Esophagus (tissue), 2 donors: ENCODE data around the gene MUC4. TPM values are rescaled to one million over a fixed set of nuclear protein-coding genes. Genes with fewer than 3 reads are reported as not detected.
A peak's percentile ranks its signal among the peaks of the same experiment; 100 is the strongest.

Experiments used
- H3K27ac ChIP-seq, 2 donors: one replicate each; pipeline ENCODE4 v1.5.1; 2013; ENCODE audit warnings: low read depth in 2 of 2, mild to moderate bottlenecking in 2 of 2, inconsistent platforms in 1 of 2, low read length in 1 of 2, moderate library complexity in 1 of 2
- H3K27me3 ChIP-seq, 2 donors: one replicate each; pipeline ENCODE4 v1.6.1; 2013; ENCODE audit warnings: low read length in 2 of 2, control low read depth in 1 of 2, mild to moderate bottlenecking in 1 of 2; ENCODE audit not compliant: insufficient read depth in 2 of 2, control insufficient read depth in 1 of 2
- H3K36me3 ChIP-seq, 2 donors: one replicate each; pipeline ENCODE4 v1.6.1; 2013; ENCODE audit warnings: low read length in 1 of 2; ENCODE audit not compliant: control insufficient read depth in 2 of 2, insufficient read depth in 2 of 2
- H3K4me1 ChIP-seq, 2 donors: one replicate each; pipeline ENCODE4 v1.6.1; 2013; ENCODE audit warnings: low read length in 1 of 2; ENCODE audit not compliant: control insufficient read depth in 2 of 2, insufficient read depth in 2 of 2
- H3K4me3 ChIP-seq, 2 donors: one replicate each; pipeline ENCODE4 v1.5.1; 2013; ENCODE audit warnings: low read length in 2 of 2, mild to moderate bottlenecking in 2 of 2, low read depth in 1 of 2, moderate library complexity in 1 of 2
- H3K9me3 ChIP-seq, 2 donors: one replicate each; pipeline ENCODE4 v1.6.1; 2013; ENCODE audit warnings: mild to moderate bottlenecking in 2 of 2, low read depth in 1 of 2, low read length in 1 of 2, moderate library complexity in 1 of 2; ENCODE audit not compliant: control insufficient read depth in 2 of 2, insufficient read depth in 1 of 2
- WGBS, 2 donors: extraction: QIAGEN DNeasy Blood & Tissue Kit; methylation state at CpG; one replicate each; pipeline ENCODE4 v1.1.7; 2013; 5-methylcytosine and 5-hydroxymethylcytosine counted together
- polyA plus RNA-seq, 2 donors: library from polyadenylated mRNA; stranded (reverse); fragments of 200-250 nt; gene quantifications; one replicate each; pipeline ENCODE4 v1.2.3, GENCODE V29; 2013
- donor health status: healthy with polysubstance abuse.
- donor health status: Bipolar disorder and iron deficiency.

MUC4 gene
- polyA plus RNA-seq, 2 donors = 15.6 to 17.4 TPM

DNA sequence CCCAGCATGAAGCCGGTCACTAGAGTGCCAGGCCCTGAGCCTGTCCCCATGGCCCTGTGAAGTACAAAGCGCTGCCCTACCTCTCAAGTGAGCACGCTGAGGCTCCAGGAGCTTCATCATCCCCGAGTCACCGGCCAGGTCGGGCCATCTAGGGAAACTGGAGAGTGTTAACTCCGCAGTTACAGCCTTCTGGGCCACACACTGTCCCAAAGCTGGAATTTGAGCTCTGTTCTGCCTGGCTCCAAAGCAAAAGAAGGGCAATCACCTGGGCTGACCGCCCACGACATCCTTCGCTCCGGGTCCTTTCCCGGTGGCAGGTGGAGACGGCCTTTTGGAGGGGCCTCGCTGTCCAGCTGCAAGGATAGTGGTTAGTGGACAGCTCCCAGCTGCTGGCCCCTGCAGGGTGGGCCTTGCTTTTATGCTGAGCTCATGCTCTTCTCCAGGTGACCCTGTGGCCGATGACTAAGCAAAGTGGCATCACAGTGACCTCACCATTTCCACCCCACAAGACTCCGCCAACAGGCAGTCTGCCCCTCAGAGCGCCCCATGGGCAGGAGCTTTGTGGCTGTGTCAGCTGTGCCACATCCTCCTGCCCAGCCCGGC, 3.5 kb upstream of the MUC4 start:
- Histone ChIP-seq H3K4me1 (no peaks in the 10 kb centered on the region), H3K27me3 (no peaks in the 10 kb centered on the region), H3K9me3 (no peaks in the 10 kb centered on the region), H3K4me3 (no peak overlapping the region), H3K36me3 (no peaks in the 10 kb centered on the region), H3K27ac (peak overlapping the region in 1 of 2 donors; percentile 20)
- WGBS, 2 donors = 80 to 81% methylated on average over 18 of the region's 18 CpGs

GRCh38 chr3:195813916-195814640, 2.3 kb upstream of the MUC4 start:
- WGBS, 2 donors = 86 to 91% methylated on average over 24 of the region's 24 CpGs
- H3K27me3 ChIP-seq = no peaks in the 10 kb centered on the region
- no peaks in the 10 kb centered on the region for H3K36me3 ChIP-seq

DNA sequence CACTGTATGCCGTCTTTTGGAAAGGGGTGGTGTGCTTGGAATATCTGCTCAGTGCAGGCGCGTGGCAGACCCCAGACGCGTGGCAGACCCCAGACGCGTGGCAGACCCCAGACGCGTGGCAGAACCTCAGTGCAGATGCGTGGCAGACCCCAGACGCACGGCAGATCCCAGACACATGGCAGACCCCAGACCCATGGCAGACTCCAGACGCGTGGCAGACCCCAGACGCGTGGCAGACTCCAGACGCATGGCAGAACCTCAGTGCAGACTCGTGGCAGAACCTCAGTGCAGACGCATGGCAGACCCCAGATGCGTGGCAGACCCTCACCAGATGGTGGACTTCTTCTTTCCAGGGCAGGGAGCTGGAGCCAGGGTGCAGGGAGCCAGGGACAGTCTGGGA, 637 bp upstream of the MUC4 start:
- Histone ChIP-seq H3K27ac (no peak overlapping the region), H3K36me3 (no peaks in the 10 kb centered on the region), H3K9me3 (no peaks in the 10 kb centered on the region), H3K27me3 (no peaks in the 10 kb centered on the region), H3K4me3 (no peak overlapping the region), H3K4me1 (peaks cover 0 to 2% of the 10 kb centered on the region in 2 donors)
- 87 to 89% methylated on average over 20 of the region's 20 CpGs for WGBS, 2 donors

More at GRCh38 chr3:195813916-195814640, 2.3 kb upstream of the MUC4 start:
- no peaks in the 10 kb centered on the region for H3K9me3 ChIP-seq
- no peak overlapping the region for H3K4me3 ChIP-seq
- H3K4me1 ChIP-seq = peaks cover 0 to under 1% of the 10 kb centered on the region in 2 donors
- H3K27ac ChIP-seq = no peak overlapping the region

DNA sequence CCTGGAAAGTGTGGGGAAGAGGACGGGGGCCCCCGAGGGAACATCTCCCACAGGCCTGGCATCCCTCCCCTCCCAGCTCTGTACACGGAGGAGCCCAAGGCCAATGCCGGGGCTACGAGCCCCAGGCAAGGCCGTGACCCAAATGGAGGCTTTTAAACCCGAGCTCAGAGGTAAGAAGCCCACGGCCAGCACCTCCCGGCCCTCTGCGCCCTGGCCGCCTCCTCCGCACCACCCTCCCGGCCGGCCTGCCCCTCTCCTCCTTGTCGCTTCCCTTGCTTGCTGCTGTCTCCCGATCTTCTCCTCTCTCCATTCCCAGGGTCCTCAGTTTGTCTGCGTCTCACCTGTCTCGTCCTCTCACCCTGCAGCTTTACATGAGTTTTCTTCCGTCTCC, 1.3 kb downstream of the MUC4 start:
- H3K27ac ChIP-seq = no peak overlapping the region
- peaks cover 0 to 2% of the 10 kb centered on the region in 2 donors for H3K4me1 ChIP-seq
- WGBS, 2 donors = 86% methylated on average over 19 of the region's 19 CpGs
- H3K9me3 ChIP-seq = no peaks in the 10 kb centered on the region
- H3K4me3 ChIP-seq = peak overlapping the region; percentile 2 to 34
- H3K36me3 ChIP-seq = no peaks in the 10 kb centered on the region
- no peaks in the 10 kb centered on the region for H3K27me3 ChIP-seq

DNA sequence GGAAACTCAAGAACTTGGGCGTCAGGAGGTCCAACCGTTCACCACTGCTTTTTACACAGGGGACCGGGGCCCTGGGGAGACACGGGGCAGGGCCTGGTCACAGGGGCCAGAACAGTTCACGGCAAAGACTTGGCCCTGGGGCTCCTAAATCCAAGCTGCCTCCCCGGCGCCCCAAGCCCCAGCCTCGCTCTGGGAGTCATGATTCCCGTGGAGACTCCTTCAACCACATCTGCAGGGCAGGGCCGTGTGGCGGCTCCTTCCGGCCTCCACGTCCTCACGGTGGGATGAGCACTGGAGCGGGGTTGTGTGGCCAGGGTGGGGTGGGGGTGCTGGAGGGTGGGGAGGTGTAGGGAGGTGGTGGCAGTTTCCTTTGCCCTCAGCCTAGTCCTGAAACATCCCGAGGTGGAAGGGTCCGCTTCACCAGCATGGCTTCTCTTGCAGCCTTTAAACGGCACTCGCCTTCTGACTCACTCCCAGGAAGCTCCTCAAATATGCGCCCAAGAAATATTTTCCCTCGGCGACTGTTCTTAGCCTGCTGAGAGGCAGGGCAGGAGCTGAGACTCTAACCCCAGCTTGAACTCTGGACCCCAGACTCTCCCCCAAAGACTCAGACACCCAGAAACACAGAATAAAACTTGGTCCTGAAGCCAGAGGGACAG, 1.8 kb downstream of the MUC4 start:
- Histone ChIP-seq H3K9me3 (no peaks in the 10 kb centered on the region), H3K27ac (no peak overlapping the region), H3K4me1 (peaks cover 0 to 4% of the 10 kb centered on the region in 2 donors), H3K4me3 (peak overlapping the region in 1 of 2 donors; percentile 34), H3K27me3 (no peaks in the 10 kb centered on the region), H3K36me3 (no peaks in the 10 kb centered on the region)
- WGBS, 2 donors = 86 to 89% methylated on average over 22 of the region's 22 CpGs

GRCh38 chr3:195809291-195809785, 2.4 kb downstream of the MUC4 start:
- H3K27ac ChIP-seq = no peak overlapping the region
- H3K36me3 ChIP-seq = no peaks in the 10 kb centered on the region
- peak overlapping the region in 1 of 2 donors; percentile 2 for H3K4me3 ChIP-seq
- H3K9me3 ChIP-seq = no peaks in the 10 kb centered on the region
- WGBS, 2 donors = 74 to 76% methylated on average over 17 of the region's 17 CpGs
- H3K27me3 ChIP-seq = no peaks in the 10 kb centered on the region
- peaks cover 0 to 9% of the 10 kb centered on the region in 2 donors for H3K4me1 ChIP-seq

- Histone ChIP-seq H3K4me3 (peak overlapping the region in 1 of 2 donors; percentile 2), H3K27me3 (no peaks in the 10 kb centered on the region), H3K36me3 (no peaks in the 10 kb centered on the region), H3K4me1 (peaks cover 0 to 13% of the 10 kb centered on the region in 2 donors), H3K9me3 (no peaks in the 10 kb centered on the region), H3K27ac (no peak overlapping the region)
- WGBS, 2 donors = 75 to 86% methylated on average over 11 of the region's 11 CpGs
Measured at GRCh38 chr3:195808741-195809290, 2.9 kb downstream of the MUC4 start.

DNA sequence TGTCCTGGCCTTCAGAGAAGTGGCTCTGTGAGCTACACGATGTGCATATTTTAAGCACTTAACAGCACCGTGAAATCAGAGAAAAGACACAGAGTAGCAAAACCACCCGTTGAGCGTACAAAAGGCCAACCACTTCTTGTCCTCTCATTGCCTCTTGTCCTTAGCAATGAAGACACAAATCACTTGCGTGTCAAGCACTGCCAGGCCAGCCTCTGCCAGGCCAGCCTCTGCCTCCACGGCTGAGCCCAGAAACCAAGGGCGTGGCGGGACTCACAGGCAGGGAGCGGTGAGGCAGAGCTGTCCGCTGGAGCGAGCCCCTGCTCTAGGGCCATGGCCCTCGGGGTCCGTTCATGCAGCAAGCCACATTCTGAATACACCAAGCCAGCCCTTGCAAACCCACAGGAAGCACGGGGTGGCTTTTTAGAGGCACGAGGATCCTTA, 4.0 kb downstream of the MUC4 start:
- Histone ChIP-seq H3K4me3 (no peak overlapping the region), H3K36me3 (no peaks in the 10 kb centered on the region), H3K27ac (no peak overlapping the region), H3K9me3 (no peaks in the 10 kb centered on the region), H3K4me1 (peaks cover 0 to 15% of the 10 kb centered on the region in 2 donors), H3K27me3 (no peaks in the 10 kb centered on the region)
- WGBS, 2 donors = 90% methylated on average over 15 of the region's 15 CpGs

GRCh38 chr3:195806916-195807231, 4.9 kb downstream of the MUC4 start:
- Histone ChIP-seq H3K9me3 (no peaks in the 10 kb centered on the region), H3K27ac (no peak overlapping the region), H3K4me3 (no peak overlapping the region), H3K27me3 (no peaks in the 10 kb centered on the region), H3K4me1 (peaks cover 0 to 20% of the 10 kb centered on the region in 2 donors), H3K36me3 (no peaks in the 10 kb centered on the region)
- WGBS, 2 donors = 94 to 98% methylated on average over 8 of the region's 8 CpGs
